H9 (cell line): Measurements from ENCODE around the gene TMEM91. TPM values are rescaled to one million over a fixed set of nuclear protein-coding genes. Genes with fewer than 3 reads are reported as not detected.

Source experiments
- DNase-seq: peaks from one replicate; pipeline ENCODE4 v3.0.0-alpha.2; 2017
- H2AFZ ChIP-seq: one replicate; pipeline ENCODE4 v1.6.1; 2013; ENCODE audit warnings: mild to moderate bottlenecking, low read length, control low read depth, moderate library complexity
- H2AK5ac ChIP-seq: 2 replicates; pipeline ENCODE4 v1.6.1; 2013; ENCODE audit warnings: low read length, control low read depth, mixed read lengths; ENCODE audit not compliant: insufficient read length
- H2BK120ac ChIP-seq: one replicate; pipeline ENCODE4 v1.6.1; 2013; ENCODE audit warnings: low read depth, mild to moderate bottlenecking, low read length, control low read depth, inconsistent platforms; ENCODE audit not compliant: poor library complexity, severe bottlenecking
- H2BK12ac ChIP-seq: 2 replicates; pipeline ENCODE4 v1.6.1; 2013; ENCODE audit warnings: low read length, control low read depth, mixed read lengths, low read depth; ENCODE audit not compliant: insufficient read length
- H2BK15ac ChIP-seq: 2 replicates; pipeline ENCODE4 v1.6.1; 2013; ENCODE audit warnings: low read depth, low read length, control low read depth
- H2BK20ac ChIP-seq: one replicate; pipeline ENCODE4 v1.6.1; 2013; ENCODE audit warnings: low read depth, mild to moderate bottlenecking, low read length, control low read depth, inconsistent platforms; ENCODE audit not compliant: poor library complexity, severe bottlenecking
- H2BK5ac ChIP-seq: 2 replicates; pipeline ENCODE4 v1.6.1; 2013; ENCODE audit warnings: low read length, control low read depth, mixed read lengths; ENCODE audit not compliant: insufficient read length
- H3K14ac ChIP-seq: 2 replicates; pipeline ENCODE4 v1.6.1; 2013; ENCODE audit warnings: low read length, control low read depth; ENCODE audit not compliant: insufficient read depth
- H3K18ac ChIP-seq: 2 replicates; pipeline ENCODE4 v1.6.1; 2013; ENCODE audit warnings: low read depth, mild to moderate bottlenecking, mixed read lengths, low read length, control low read depth; ENCODE audit not compliant: insufficient read length
- H3K23ac ChIP-seq: 2 replicates; pipeline ENCODE4 v1.6.1; 2013; ENCODE audit warnings: low read length, control low read depth, mixed read lengths, low read depth; ENCODE audit not compliant: insufficient read length
- H3K23me2 ChIP-seq: 2 replicates; pipeline ENCODE4 v1.6.1; 2013; ENCODE audit warnings: low read depth, mild to moderate bottlenecking, mixed read lengths, low read length, control low read depth; ENCODE audit not compliant: insufficient read length, poor library complexity, severe bottlenecking
- H3K27ac ChIP-seq: 2 replicates; pipeline ENCODE4 v1.5.1; 2013; ENCODE audit warnings: low read length, control low read depth, mixed read lengths, low read depth; ENCODE audit not compliant: insufficient read length
- H3K27me3 ChIP-seq: 2 replicates; pipeline ENCODE4 v1.6.1; 2013; ENCODE audit warnings: low read length, control low read depth, inconsistent platforms; ENCODE audit not compliant: insufficient read depth
- H3K4ac ChIP-seq: 2 replicates; pipeline ENCODE4 v1.6.1; 2013; ENCODE audit warnings: low read depth, mild to moderate bottlenecking, control low read depth, inconsistent platforms, low read length, moderate library complexity
- H3K4me1 ChIP-seq: 2 replicates; pipeline ENCODE4 v1.6.1; 2013; ENCODE audit warnings: low read length, control low read depth, inconsistent platforms; ENCODE audit not compliant: insufficient read depth
- H3K4me2 ChIP-seq: 2 replicates; pipeline ENCODE4 v1.6.1; 2013; ENCODE audit warnings: low read length, control low read depth, mixed read lengths; ENCODE audit not compliant: insufficient read length, insufficient read depth
- H3K56ac ChIP-seq: 2 replicates; pipeline ENCODE4 v1.6.1; 2013; ENCODE audit warnings: low read depth, mild to moderate bottlenecking, mixed read lengths, low read length, control low read depth; ENCODE audit not compliant: insufficient read length
- H3K79me1 ChIP-seq: 2 replicates; pipeline ENCODE4 v1.6.1; 2013; ENCODE audit warnings: low read depth, mild to moderate bottlenecking, moderate library complexity, low read length, control low read depth, inconsistent platforms; ENCODE audit not compliant: insufficient read depth, poor library complexity, severe bottlenecking
- H3K79me2 ChIP-seq: 2 replicates; pipeline ENCODE4 v1.6.1; 2013; ENCODE audit warnings: low read length, control low read depth, inconsistent platforms; ENCODE audit not compliant: insufficient read depth
- H3K9ac ChIP-seq: 2 replicates; pipeline ENCODE4 v1.6.1; 2013; ENCODE audit warnings: low read length, control low read depth, mixed read lengths; ENCODE audit not compliant: insufficient read length; ENCODE audit errors: extremely low read depth
- H3K9me3 ChIP-seq: one replicate; pipeline ENCODE4 v1.6.1; 2013; ENCODE audit warnings: low read depth, low read length, inconsistent platforms; ENCODE audit not compliant: control insufficient read depth
- H3T11ph ChIP-seq: one replicate; pipeline ENCODE4 v1.6.1; 2013; ENCODE audit warnings: mild to moderate bottlenecking, low read length, control low read depth, inconsistent platforms
- H4K20me1 ChIP-seq: one replicate; pipeline ENCODE4 v1.6.1; 2013; ENCODE audit not compliant: control insufficient read depth, insufficient read length, insufficient read depth
- H4K5ac ChIP-seq: 2 replicates; pipeline ENCODE4 v1.6.1; 2013; ENCODE audit warnings: low read depth, mild to moderate bottlenecking, mixed read lengths, low read length, control low read depth; ENCODE audit not compliant: insufficient read length
- H4K8ac ChIP-seq: replicated peaks from 2 replicates; pipeline ENCODE4 v1.6.1; 2013; ENCODE audit warnings: low read length, control low read depth, mixed read lengths, low read depth; ENCODE audit not compliant: insufficient read length
- H4K91ac ChIP-seq: 2 replicates; pipeline ENCODE4 v1.6.1; 2013; ENCODE audit warnings: low read depth, mild to moderate bottlenecking, moderate library complexity, mixed read lengths, low read length, control low read depth; ENCODE audit not compliant: insufficient read length
- H3K27ac Mint-ChIP-seq, 3 experiments: 2 replicates in 2 of 3; 3 replicates in 1 of 3; pipeline ENCODE4 v1.8.0; 2020 to 2021; ENCODE audit warnings: mixed read lengths in 3 of 3, mild to moderate bottlenecking in 1 of 3, moderate library complexity in 1 of 3
- H3K27me3 Mint-ChIP-seq: 2 replicates; pipeline ENCODE4 v1.8.0; 2021; ENCODE audit warnings: low read depth, mild to moderate bottlenecking, moderate library complexity, mixed read lengths
- H3K36me3 Mint-ChIP-seq, 3 experiments: 2 replicates in 2 of 3; 3 replicates in 1 of 3; pipeline ENCODE4 v1.8.0; 2020 to 2021; ENCODE audit warnings: low read depth in 3 of 3, mixed read lengths in 3 of 3; ENCODE audit not compliant: insufficient read depth in 1 of 3
- H3K4me1 Mint-ChIP-seq, 2 experiments: 2 replicates each; pipeline ENCODE4 v1.8.0; 2020; ENCODE audit warnings: mixed read lengths in 2 of 2
- H3K4me3 Mint-ChIP-seq, 2 experiments: 2 replicates in 1 of 2; 3 replicates in 1 of 2; pipeline ENCODE4 v1.8.0; 2020 to 2021; ENCODE audit warnings: mild to moderate bottlenecking in 2 of 2, mixed read lengths in 2 of 2, moderate library complexity in 1 of 2
- H3K9me3 Mint-ChIP-seq, 2 experiments: 2 replicates in 1 of 2; 3 replicates in 1 of 2; pipeline ENCODE4 v1.8.0; 2020; ENCODE audit warnings: mild to moderate bottlenecking in 2 of 2, mixed read lengths in 2 of 2, moderate library complexity in 1 of 2
- CTCF ChIP-seq: fragments of 200-600 bp; sonication (generic); conservative IDR thresholded peaks from 3 replicates; pipeline ENCODE4 v1.8.0; 2021; ENCODE audit warnings: antibody characterized with exemption, mild to moderate bottlenecking
- WGBS: extraction: QIAGEN DNeasy Blood & Tissue Kit; methylation state at CpG from one replicate; pipeline ENCODE4 v1.1.7; 2013; ENCODE audit warnings: missing lambda C conversion rate, low lambda C conversion rate, mixed read lengths; ENCODE audit not compliant: insufficient read length; ENCODE audit errors: extremely low coverage; 5-methylcytosine and 5-hydroxymethylcytosine counted together
- total RNA-seq: library from RNA; stranded (reverse); gene quantifications from 2 replicates; pipeline ENCODE4 v1.2.1, GENCODE V29; 2021

Gene TMEM91
- total RNA-seq, 1 experiment from 2014 or later, result 5.7 TPM

GRCh38 chr19:41422456-41422855 is 46.1 kb downstream of the TMEM91 start:
- H3K9me3 Mint-ChIP-seq, result no peaks in the 10 kb centered on the region
- no peaks in the 10 kb centered on the region; the same call in none of the 2 replicates for H3K27me3 Mint-ChIP-seq
- Histone ChIP-seq H3K23ac (no peak overlapping the region), H3T11ph (no peak overlapping the region), H2BK12ac (no peak overlapping the region), H2AK5ac (no peak overlapping the region), H3K79me2 (no peaks in the 10 kb centered on the region), H3K9ac (no peak overlapping the region), H4K91ac (no peak overlapping the region), H2BK5ac (no peak overlapping the region), H2AFZ (no peak overlapping the region), H3K4me2 (no peak overlapping the region), H2BK120ac (no peak overlapping the region), H3K9me3 (no peaks in the 10 kb centered on the region), H3K14ac (no peak overlapping the region), H2BK20ac (no peak overlapping the region), H4K8ac (no peak overlapping the region), H3K79me1 (no peaks in the 10 kb centered on the region), H4K20me1 (peaks cover 2% of the 10 kb centered on the region), H3K27ac (no peak overlapping the region), H2BK15ac (no peak overlapping the region), H3K56ac (no peak overlapping the region), H4K5ac (no peak overlapping the region), H3K4ac (no peak overlapping the region), H3K18ac (no peak overlapping the region), H3K4me1 (no peaks in the 10 kb centered on the region), H3K27me3 (no peaks in the 10 kb centered on the region), H3K23me2 (peaks cover under 1% of the 10 kb centered on the region)
- WGBS, result no CpG with 5 or more reads among the region's 18 CpGs
- no peak for DNase-seq
- peak overlapping the region in 2 of 3 experiments; percentile 65 to 70; a peak in 2 of 7 replicates for H3K27ac Mint-ChIP-seq
- peaks cover 7 to 13% of the 10 kb centered on the region in 2 experiments for H3K4me1 Mint-ChIP-seq
- peaks cover 12 to 51% (median 40%) of the 10 kb centered on the region in 3 experiments; a peak in 6 of 7 replicates for H3K36me3 Mint-ChIP-seq
- no peak overlapping the region; a peak in 1 of 5 replicates for H3K4me3 Mint-ChIP-seq
- no peak for TF ChIP-seq CTCF
